GM12878 (cell line): ENCODE data around the gene MCC. TPM values are rescaled to one million over a fixed set of nuclear protein-coding genes. Genes with fewer than 3 reads are reported as not detected.

ENCODE experiments used
- ATAC-seq: fragments of 200-7000 bp; cut with Tn5 transposase; 3 replicates; pipeline ENCODE4 v1.9.1; 2020; ENCODE audit warnings: mild to moderate bottlenecking, moderate library complexity
- BruUV-seq: library from RNA; stranded (reverse); fragments of 400-500 nt; replicated peaks from 2 replicates; lab custom pipeline; 2021; lab: Mats Ljungman, UMichigan
- CTCF ChIA-PET: fragments of 300-600 bp; sonication (Branson Sonifier 250); formaldehyde crosslinking; extraction: SDS; loops from one replicate; lab custom pipeline; 2021; ENCODE audit warnings: inconsistent platforms; lab: Yijun Ruan, JAX
- POLR2A ChIA-PET: fragments of 350-600 bp; formaldehyde crosslinking; extraction: SDS; loops from one replicate; lab custom pipeline; 2021; ENCODE audit warnings: inconsistent platforms; lab: Charles Lee
- RAD21 ChIA-PET: fragments of 300-600 bp; sonication (Branson Sonifier 250); formaldehyde crosslinking; loops from one replicate; lab custom pipeline; 2023; ENCODE audit warnings: antibody characterized with exemption; ENCODE audit not compliant: unreplicated experiment; lab: Charles Lee
- SMC1A ChIA-PET: fragments of 300-600 bp; sonication (Branson Sonifier 250); formaldehyde crosslinking; loops from one replicate; lab custom pipeline; 2023; ENCODE audit not compliant: unreplicated experiment, uncharacterized antibody; lab: Charles Lee
- DNase-seq: peaks from one replicate; pipeline ENCODE4 v3.0.0-alpha.2; 2011; ENCODE audit warnings: low read depth, low spot score
- FAIRE-seq: peaks from 3 replicates; lab custom pipeline; 2011; peaks lifted over from hg19 to GRCh38; lab: Jason Lieb, UNC
- H2AFZ ChIP-seq: 2 replicates; pipeline ENCODE4 v1.6.0; 2011; ENCODE audit warnings: low read depth, low read length, control low read depth; ENCODE audit not compliant: control insufficient read depth
- H3K27ac ChIP-seq: 2 replicates; pipeline ENCODE4 v1.5.1; 2011; ENCODE audit warnings: control low read depth; ENCODE audit not compliant: control insufficient read depth, insufficient read depth
- H3K27me3 ChIP-seq, 2 experiments: replicated peaks in 1 of 2; 2 replicates each; pipeline versions ENCODE4 v1.6.0 to v1.6.1; 2011; ENCODE audit warnings: low read length in 1 of 2; ENCODE audit not compliant: control insufficient read depth in 2 of 2, insufficient read depth in 2 of 2
- H3K36me3 ChIP-seq, 2 experiments: 2 replicates each; pipeline ENCODE4 v1.5.1; 2011; ENCODE audit warnings: low read length in 1 of 2; ENCODE audit not compliant: control insufficient read depth in 2 of 2, insufficient read depth in 2 of 2
- H3K4me1 ChIP-seq: 2 replicates; pipeline ENCODE4 v1.6.1; 2011; ENCODE audit warnings: mild to moderate bottlenecking, low read length, moderate library complexity, mixed read lengths; ENCODE audit not compliant: control insufficient read depth, insufficient read depth
- H3K4me2 ChIP-seq: 2 replicates; pipeline ENCODE4 v1.6.0; 2011; ENCODE audit warnings: control low read depth; ENCODE audit not compliant: control insufficient read depth, insufficient read depth
- H3K4me3 ChIP-seq: fragments of 200-600 bp; sonication (generic); 2 replicates; pipeline ENCODE4 v1.5.1; 2016
- H3K79me2 ChIP-seq: 2 replicates; pipeline ENCODE4 v1.6.0; 2011; ENCODE audit warnings: low read length; ENCODE audit not compliant: control insufficient read depth, insufficient read depth
- H3K9ac ChIP-seq: 2 replicates; pipeline ENCODE4 v1.8.0; 2011; ENCODE audit warnings: low read length, control low read depth, mixed read lengths; ENCODE audit not compliant: control insufficient read depth, insufficient read depth
- H3K9me3 ChIP-seq: replicated peaks from 3 replicates; pipeline ENCODE4 v1.5.1; 2011; ENCODE audit warnings: mild to moderate bottlenecking, low read length; ENCODE audit not compliant: control insufficient read depth, insufficient read depth
- H4K20me1 ChIP-seq: 2 replicates; pipeline ENCODE4 v1.6.0; 2011; ENCODE audit not compliant: control insufficient read depth, insufficient read depth
- E2F8 ChIP-seq: fragments of 450-650 bp; IDR thresholded peaks from 2 replicates; pipeline ENCODE4 v1.6.1; 2018; ENCODE audit warnings: mild to moderate bottlenecking, low read depth, moderate library complexity; ENCODE audit not compliant: partially characterized antibody
- HDGF ChIP-seq: fragments of 450-650 bp; IDR thresholded peaks from 2 replicates; pipeline ENCODE4 v1.6.1; 2016; ENCODE audit warnings: antibody characterized with exemption
- IKZF1 ChIP-seq: fragments of 450-650 bp; conservative IDR thresholded peaks from 2 replicates; pipeline ENCODE4 v1.6.1; 2017; ENCODE audit warnings: antibody characterized with exemption, mild to moderate bottlenecking
- JUNB ChIP-seq: IDR thresholded peaks from 2 replicates; pipeline ENCODE4 v1.6.1; 2016; ENCODE audit warnings: antibody characterized with exemption, mild to moderate bottlenecking
- MXI1 ChIP-seq: fragments of 150-350 bp; IDR thresholded peaks from 2 replicates; pipeline ENCODE4 v1.6.1; 2011; ENCODE audit warnings: low read depth, mild to moderate bottlenecking, inconsistent platforms, low read length, improper control_type of control experiment
- NR2F1 ChIP-seq: fragments of 450-650 bp; conservative IDR thresholded peaks from 2 replicates; pipeline ENCODE4 v1.6.1; 2017; ENCODE audit warnings: mild to moderate bottlenecking
- NRF1 ChIP-seq: conservative IDR thresholded peaks from 2 replicates; pipeline ENCODE4 v1.6.1; 2011; ENCODE audit warnings: mild to moderate bottlenecking, low read depth, low read length, improper control_type of control experiment
- PAX8 ChIP-seq: fragments of 450-650 bp; IDR thresholded peaks from 2 replicates; pipeline ENCODE4 v1.6.1; 2017; ENCODE audit warnings: mild to moderate bottlenecking, moderate library complexity
- POU2F2 ChIP-seq: IDR thresholded peaks from 3 replicates; pipeline ENCODE4 v1.6.1; 2011; ENCODE audit warnings: low read depth, mild to moderate bottlenecking, low read length, borderline replicate concordance
- SMARCA5 ChIP-seq: fragments of 450-650 bp; IDR thresholded peaks from 2 replicates; pipeline ENCODE4 v1.6.1; 2017; ENCODE audit warnings: mild to moderate bottlenecking
- SUZ12 ChIP-seq: fragments of 200-600 bp; sonication (generic); IDR thresholded peaks from one replicate; pipeline ENCODE4 v1.6.1; 2018; ENCODE audit warnings: antibody characterized with exemption, mild to moderate bottlenecking; ENCODE audit not compliant: unreplicated experiment
- ZNF274 ChIP-seq: IDR thresholded peaks from one replicate; pipeline ENCODE4 v1.8.0; 2011; ENCODE audit not compliant: insufficient read length, insufficient read depth
- ZZZ3 ChIP-seq: IDR thresholded peaks from 2 replicates; pipeline ENCODE4 v1.6.1; 2011; ENCODE audit warnings: low read depth; ENCODE audit not compliant: control insufficient read depth, insufficient read length
- WGBS: methylation state at CpG from one replicate; pipeline ENCODE4 v1.1.6; 2016; ENCODE audit warnings: low lambda C conversion rate; ENCODE audit not compliant: insufficient replicate concordance, insufficient coverage; ENCODE audit errors: missing lambda C conversion rate; 5-methylcytosine and 5-hydroxymethylcytosine counted together
- in situ Hi-C: fragments of 300-500 bp; cut with MboI; formaldehyde crosslinking; loops from 9 replicates; pipeline ENCODE4 v1.14.3; 2018; ENCODE audit warnings: mixed read lengths
- intact Hi-C: fragments of 100-400 bp; cut with micrococcal nuclease; formaldehyde crosslinking; loops from one replicate; pipeline ENCODE4 v1.14.2; 2022; ENCODE audit not compliant: unreplicated experiment
- polyA plus RNA-seq, 11 experiments: library from polyadenylated mRNA; depleted of rRNA in 4 of 11; unstranded in 6 of 11; stranded (reverse) in 5 of 11; fragments of >200 nt; fragmentation: Nextera tagmentation in 4 of 11; fragmentation: Illumina TruSeq in 1 of 11; extraction: Ambion mirVana in 4 of 11; extraction: Trizol in 1 of 11; gene quantifications; 1 replicate in 1 of 11; 2 replicates in 10 of 11; pipeline versions ENCODE4 v1.2.1 to v1.2.3, GENCODE V29; 2011 to 2016; ENCODE audit warnings: inconsistent platforms in 2 of 11, missing spikeins in 2 of 11, low read depth in 1 of 11
- total RNA-seq, 4 experiments: library from RNA; depleted of rRNA in 3 of 4; stranded (reverse); fragments of >200 nt in 3 of 4; fragmentation: Illumina TruSeq in 1 of 4; extraction: Trizol in 1 of 4; gene quantifications; 2 replicates each; pipeline versions ENCODE4 v1.2.1 to v1.2.3, GENCODE V29; 2013 to 2021

Gene MCC
- total and polyA plus RNA-seq, 10 of the 15 experiments (the other 5 are each of a cell fraction or from before 2014, with no cell fraction given): 0.03 to 0.86 (median 0.16) TPM

- TF ChIP-seq E2F8 (no peak), ZNF274 (no peak), JUNB (no peak), MXI1 (no peak), HDGF (no peak), SMARCA5 (no peak), ZZZ3 (no peak), POU2F2 (no peak), PAX8 (no peak)
Measured at GRCh38 chr5:113266227-113266912, 221.9 kb downstream of the MCC start (continued).

GRCh38 chr5:113265190-113265589, 223.1 kb downstream of the MCC start:
- FAIRE-seq: no peak
- ChIA-PET RAD21 (no interaction called here), SMC1A (no interaction called here), POLR2A (no interaction called here), CTCF (no interaction called here)
- ATAC-seq: no peak
- H3K36me3 ChIP-seq: no peaks in the 10 kb centered on the region
- no peaks in the 10 kb centered on the region for H3K79me2 ChIP-seq
- WGBS: 35% methylated on average over 4 of the region's 4 CpGs
- no peak overlapping the region for H3K27ac ChIP-seq
- no peaks in the 10 kb centered on the region; a peak in 2 of 4 replicates for H3K27me3 ChIP-seq
- no peak overlapping the region for H3K4me2 ChIP-seq
- intact Hi-C loops (no loop called here), in situ Hi-C loops (no loop called here)
- H3K4me1 ChIP-seq: no peaks in the 10 kb centered on the region
- no peaks in the 10 kb centered on the region for H4K20me1 ChIP-seq
- BruUV-seq: no TSS peak
- no peak overlapping the region for H2AFZ ChIP-seq
- TF ChIP-seq NR2F1: no peak
- TF ChIP-seq NRF1: no peak
- TF ChIP-seq SUZ12: no peak
- no peak for TF ChIP-seq IKZF1
- no peak overlapping the region for H3K9ac ChIP-seq
- no peak overlapping the region for H3K4me3 ChIP-seq
- DNase-seq: no peak
- no peaks in the 10 kb centered on the region for H3K9me3 ChIP-seq
